HG02884 (cell line): ENCODE data around the gene SMG6.
A peak's percentile ranks its signal among the peaks of the same experiment; 100 is the strongest.

Source experiments
- ATAC-seq: cut with Tn5 transposase; IDR thresholded peaks from one replicate; pipeline ENCODE4 v1.9.1; 2021; ENCODE audit warnings: mild to moderate bottlenecking, moderate library complexity; ENCODE audit not compliant: unreplicated experiment

Gene SMG6

DNA sequence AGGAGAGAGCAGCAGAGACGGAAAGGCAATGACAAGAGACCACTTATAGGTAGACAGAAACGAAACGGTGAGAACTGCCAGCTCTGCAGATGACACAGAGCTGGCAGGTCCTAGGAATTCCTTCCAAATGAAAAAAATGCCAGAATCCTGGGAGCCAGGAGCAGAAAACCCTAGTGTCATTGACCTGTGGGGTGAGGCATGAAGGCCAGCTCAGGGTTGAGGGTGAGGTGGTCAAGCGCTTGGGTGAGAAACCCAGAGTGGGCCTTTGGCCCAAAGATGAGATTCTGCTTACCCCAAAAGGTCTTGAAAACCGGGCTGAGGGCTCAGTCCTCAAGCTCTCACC, 239.5 kb downstream of the SMG6 start:
- ATAC-seq = no peak

GRCh38 chr17:2063261-2064146, 240.1 kb downstream of the SMG6 start:
- no peak for ATAC-seq

- no peak for ATAC-seq
Measured at GRCh38 chr17:2062571-2063183, 240.9 kb downstream of the SMG6 start.

- no peak for ATAC-seq
Measured at GRCh38 chr17:2061441-2061958, 242.1 kb downstream of the SMG6 start.

DNA sequence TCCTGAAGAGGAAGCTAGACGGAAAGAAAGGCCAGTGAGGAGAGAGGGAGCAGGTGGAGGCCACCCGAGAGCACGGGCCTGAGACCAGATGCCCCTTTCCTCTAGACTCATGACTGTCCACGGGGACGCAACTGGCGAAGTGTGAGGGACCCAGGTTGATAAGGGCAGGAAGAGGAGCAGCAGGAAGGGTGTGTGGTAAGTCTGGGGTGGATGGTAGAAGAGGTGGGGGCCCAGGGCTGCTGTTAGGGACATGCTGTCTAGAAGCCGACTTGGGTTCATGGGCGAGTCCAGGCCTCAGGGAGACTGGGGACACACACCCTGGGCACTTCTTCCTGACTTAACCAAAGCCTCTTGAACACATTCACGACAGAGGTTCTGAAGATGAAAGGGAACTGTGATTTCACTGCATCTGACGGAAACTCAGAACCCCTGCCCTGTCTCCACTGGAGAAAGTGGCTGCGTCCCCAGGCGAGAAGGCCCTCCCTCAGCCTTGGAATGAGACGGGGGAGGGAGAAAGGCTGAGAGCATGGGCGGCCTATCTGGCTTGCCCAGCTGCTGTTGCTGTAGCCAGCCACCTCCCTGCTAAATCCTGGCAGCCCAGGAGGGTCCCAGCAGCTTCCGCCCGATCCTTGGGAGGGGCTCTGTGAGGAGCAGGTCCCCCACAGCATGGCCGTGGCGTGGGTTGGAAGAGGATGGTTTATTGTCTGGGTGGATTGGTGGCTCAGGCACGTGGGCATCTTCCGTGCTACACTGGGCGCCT, 242.7 kb downstream of the SMG6 start:
- ATAC-seq = no peak

- ATAC-seq = no peak
Measured at GRCh38 chr17:2060385-2060658, 243.3 kb downstream of the SMG6 start.

- ATAC-seq = no peak
Measured at GRCh38 chr17:2059547-2060384, 243.8 kb downstream of the SMG6 start.

GRCh38 chr17:2058586-2059546, 244.7 kb downstream of the SMG6 start:
- ATAC-seq = no peak

- ATAC-seq = no peak
Measured at GRCh38 chr17:2057760-2058585, 245.6 kb downstream of the SMG6 start.

GRCh38 chr17:2057175-2057759, 246.3 kb downstream of the SMG6 start:
- ATAC-seq = no peak

DNA sequence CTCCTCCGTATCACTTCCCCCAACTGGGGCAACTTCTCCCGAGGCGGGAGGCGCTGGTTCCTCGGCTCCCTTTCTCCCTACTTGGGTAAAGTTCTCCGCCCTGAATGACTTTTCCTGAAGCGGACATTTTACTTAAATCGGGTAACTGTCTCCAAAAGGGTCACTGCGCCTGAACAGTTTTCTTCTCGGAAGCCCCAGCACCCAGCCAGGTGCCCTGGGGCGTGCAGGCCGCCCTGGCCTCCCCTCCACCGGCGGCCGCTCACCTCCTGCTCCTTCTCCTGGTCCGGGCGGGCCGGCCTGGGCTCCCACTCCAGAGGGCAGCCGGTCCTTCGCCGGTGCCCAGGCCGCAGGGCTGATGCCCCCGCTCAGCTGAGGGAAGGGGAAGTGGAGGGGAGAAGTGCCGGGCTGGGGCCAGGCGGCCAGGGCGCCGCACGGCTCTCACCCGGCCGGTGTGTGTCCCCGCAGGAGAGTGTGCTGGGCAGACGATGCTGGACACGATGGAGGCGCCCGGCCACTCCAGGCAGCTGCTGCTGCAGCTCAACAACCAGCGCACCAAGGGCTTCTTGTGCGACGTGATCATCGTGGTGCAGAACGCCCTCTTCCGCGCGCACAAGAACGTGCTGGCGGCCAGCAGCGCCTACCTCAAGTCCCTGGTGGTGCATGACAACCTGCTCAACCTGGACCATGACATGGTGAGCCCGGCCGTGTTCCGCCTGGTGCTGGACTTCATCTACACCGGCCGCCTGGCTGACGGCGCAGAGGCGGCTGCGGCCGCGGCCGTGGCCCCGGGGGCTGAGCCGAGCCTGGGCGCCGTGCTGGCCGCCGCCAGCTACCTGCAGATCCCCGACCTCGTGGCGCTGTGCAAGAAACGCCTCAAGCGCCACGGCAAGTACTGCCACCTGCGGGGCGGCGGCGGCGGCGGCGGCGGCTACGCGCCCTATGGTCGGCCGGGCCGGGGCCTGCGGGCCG, 247.1 kb downstream of the SMG6 start:
- no peak for ATAC-seq

DNA sequence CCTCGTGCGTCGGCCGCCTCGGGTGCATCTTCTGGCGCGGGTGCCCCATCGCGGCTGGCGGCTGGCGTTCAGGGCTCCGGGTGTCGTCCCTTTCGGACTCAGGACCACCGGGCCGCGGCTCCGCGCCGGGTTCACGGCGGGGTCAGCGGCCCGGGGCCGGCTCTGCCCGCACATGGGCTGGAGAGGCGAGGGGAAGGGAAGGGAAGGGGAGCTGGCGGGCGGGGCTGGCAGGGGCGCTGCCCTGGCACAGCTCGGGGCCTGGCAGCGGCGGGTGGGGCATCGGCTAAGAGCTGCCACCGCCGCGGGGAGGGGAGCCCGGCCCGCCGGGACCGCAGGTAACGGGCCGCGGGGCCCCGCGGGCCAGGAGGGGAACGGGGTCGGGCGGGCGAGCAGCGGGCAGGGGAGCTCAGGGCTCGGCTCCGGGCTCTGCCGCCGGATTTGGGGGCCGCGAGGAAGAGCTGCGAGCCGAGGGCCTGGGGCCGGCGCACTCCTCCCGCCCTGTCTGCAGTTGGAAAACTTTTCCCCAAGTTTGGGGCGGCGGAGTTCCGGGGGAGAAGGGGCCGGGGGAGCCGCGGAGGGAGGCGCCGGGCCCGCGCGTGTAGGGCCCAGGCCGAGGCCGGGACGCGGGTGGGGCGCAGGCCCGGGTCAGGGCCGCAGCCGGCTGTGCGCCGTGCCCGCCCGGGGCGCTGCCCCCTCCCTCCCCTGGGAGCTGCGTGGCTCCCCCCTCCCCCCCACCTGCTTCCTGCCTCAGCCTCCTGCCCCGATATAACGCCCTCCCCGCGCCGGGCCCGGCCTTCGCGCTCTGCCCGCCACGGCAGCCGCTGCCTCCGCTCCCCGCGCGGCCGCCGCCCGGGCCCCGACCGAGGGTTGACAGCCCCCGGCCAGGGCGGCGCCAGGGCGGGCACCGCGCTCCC, 248.0 kb downstream of the SMG6 start:
- ATAC-seq = no peak

DNA sequence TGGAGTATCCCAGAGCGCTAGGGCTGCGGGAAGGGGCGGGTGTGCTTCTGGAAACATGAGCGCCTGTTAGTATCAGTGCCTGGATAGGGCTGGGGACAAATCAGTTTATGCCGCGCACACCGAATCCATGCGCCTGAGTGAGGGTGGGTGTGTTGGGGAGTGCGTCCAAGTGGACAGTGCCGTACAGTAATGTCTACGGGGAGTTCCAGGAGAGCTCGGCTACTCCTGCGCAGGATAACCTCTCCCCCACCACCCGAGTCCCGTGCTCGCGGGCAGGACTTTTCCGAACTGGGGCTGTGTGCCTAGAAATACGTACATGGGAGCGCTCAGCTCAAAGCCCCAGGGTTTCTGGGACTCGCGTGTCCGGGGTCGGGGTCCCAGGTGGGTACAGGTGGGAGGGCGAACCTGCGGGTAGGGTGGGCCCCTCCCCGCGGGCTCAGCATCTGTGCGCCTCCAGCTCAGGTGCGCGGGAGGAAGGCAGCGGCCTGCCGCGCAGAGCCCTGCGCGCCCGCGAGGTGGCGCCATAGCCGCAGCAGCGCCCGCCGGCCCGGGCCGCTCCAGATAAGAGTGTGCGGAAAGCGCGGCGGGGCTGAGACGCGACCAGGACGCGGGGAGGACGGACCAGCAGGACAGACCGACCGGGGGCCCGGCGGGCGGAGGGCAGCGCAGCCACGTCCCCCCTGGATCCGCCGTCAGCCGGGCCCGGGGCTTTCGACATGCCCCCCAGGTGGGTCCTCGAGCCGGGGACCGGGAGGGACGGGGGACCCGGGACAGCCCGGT, 248.9 kb downstream of the SMG6 start, which contains the start of gene HIC1:
HIC1 (plus strand) TSS at position 592 of the 780 bp plus-strand sequence. CDS start 1,588 bp downstream, outside the sequence.
- peak; percentile 32 for ATAC-seq

DNA sequence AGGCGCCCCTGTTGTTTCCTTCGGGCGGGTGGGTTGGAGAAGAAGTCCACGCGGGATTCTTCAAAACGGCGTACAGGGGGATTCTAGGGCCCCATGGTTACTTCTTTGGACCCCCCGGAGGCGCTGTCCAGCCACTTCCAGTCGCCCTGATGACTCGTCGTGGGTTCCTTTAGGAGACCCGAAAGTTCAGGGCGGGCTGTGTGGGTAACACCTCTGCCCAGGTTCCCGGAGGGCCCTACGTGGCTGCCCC, 249.4 kb downstream of the SMG6 start:
- no peak for ATAC-seq

GRCh38 chr17:2053380-2054261, 250.0 kb downstream of the SMG6 start:
- no peak for ATAC-seq
